Measurements from ENCODE around the gene MTCH1.

MTCH1 gene

GRCh38 chr6:37021356-37022129 is 35.5 kb upstream of the MTCH1 start:
- H3K36me3 Mint-ChIP-seq (ENCODE audit: low read depth) = peaks cover 2% of the 10 kb centered on the region
- H3K9me3 Mint-ChIP-seq = no peaks in the 10 kb centered on the region
- H3K27me3 Mint-ChIP-seq (ENCODE audit: low read depth) = no peaks in the 10 kb centered on the region
- H3K4me1 Mint-ChIP-seq (ENCODE audit: low read depth) = peaks cover 69% of the 10 kb centered on the region
- H3K4me3 Mint-ChIP-seq = no peak overlapping the region
- H3K27ac Mint-ChIP-seq = peak overlapping the region; percentile 86

DNA sequence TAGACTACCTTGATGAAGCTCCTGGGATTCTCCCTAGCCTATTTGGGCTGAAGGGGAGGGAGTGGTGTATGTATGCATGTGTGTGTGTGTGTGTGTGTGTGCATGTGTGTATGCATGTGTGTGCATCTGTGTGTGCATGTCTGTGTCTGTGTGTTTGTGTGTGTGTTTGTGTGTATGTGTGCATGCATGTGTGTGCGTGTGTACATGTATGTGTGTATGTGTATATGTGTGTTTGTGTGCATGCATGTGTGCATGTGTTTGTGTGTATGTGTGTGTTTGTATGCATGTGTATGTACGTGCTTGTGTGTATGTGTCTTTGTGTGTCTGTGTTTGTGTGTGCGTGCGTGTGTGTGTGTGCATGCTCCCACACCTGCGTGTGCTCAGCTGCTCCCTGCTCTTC is 34.8 kb upstream of the MTCH1 start:
- Mint-ChIP-seq H3K4me3 (no peak overlapping the region), H3K27me3 (ENCODE audit: low read depth) (no peaks in the 10 kb centered on the region), H3K36me3 (ENCODE audit: low read depth) (peaks cover 2% of the 10 kb centered on the region), H3K27ac (peak overlapping the region; percentile 16), H3K9me3 (no peaks in the 10 kb centered on the region), H3K4me1 (ENCODE audit: low read depth) (peaks cover 65% of the 10 kb centered on the region)

DNA sequence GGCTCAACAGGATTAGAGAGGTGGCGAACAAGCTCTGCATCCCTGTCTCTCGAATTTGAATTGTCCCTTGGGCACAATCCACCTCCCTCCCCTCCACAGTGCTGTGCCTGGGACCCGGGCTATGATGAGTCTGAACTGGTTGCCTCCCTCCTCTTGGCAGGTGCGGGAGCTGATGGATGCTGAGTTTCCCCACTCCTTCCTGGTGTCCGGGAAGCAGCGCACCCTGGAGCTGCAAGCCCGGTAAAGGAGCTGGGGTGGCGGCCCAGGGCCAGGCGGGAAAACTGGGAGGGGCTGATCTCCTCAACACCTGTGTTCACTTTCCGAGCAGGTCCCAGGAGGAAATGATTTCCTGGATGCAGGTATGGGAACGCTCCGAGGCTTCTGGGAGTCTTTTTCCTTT is 34.4 kb upstream of the MTCH1 start:
- Mint-ChIP-seq H3K9me3 (no peaks in the 10 kb centered on the region), H3K27ac (no peak overlapping the region), H3K36me3 (ENCODE audit: low read depth) (peaks cover 2% of the 10 kb centered on the region), H3K4me1 (ENCODE audit: low read depth) (peaks cover 61% of the 10 kb centered on the region), H3K27me3 (ENCODE audit: low read depth) (no peaks in the 10 kb centered on the region), H3K4me3 (no peak overlapping the region)

- no peaks in the 10 kb centered on the region for H3K9me3 Mint-ChIP-seq
- H3K27ac Mint-ChIP-seq = peak overlapping the region; percentile 78
- H3K27me3 Mint-ChIP-seq (ENCODE audit: low read depth) = no peaks in the 10 kb centered on the region
- H3K4me1 Mint-ChIP-seq (ENCODE audit: low read depth) = peaks cover 55% of the 10 kb centered on the region
- no peak overlapping the region for H3K4me3 Mint-ChIP-seq
- peaks cover 2% of the 10 kb centered on the region for H3K36me3 Mint-ChIP-seq (ENCODE audit: low read depth)
Measured at GRCh38 chr6:37019065-37019450, 33.1 kb upstream of the MTCH1 start.

DNA sequence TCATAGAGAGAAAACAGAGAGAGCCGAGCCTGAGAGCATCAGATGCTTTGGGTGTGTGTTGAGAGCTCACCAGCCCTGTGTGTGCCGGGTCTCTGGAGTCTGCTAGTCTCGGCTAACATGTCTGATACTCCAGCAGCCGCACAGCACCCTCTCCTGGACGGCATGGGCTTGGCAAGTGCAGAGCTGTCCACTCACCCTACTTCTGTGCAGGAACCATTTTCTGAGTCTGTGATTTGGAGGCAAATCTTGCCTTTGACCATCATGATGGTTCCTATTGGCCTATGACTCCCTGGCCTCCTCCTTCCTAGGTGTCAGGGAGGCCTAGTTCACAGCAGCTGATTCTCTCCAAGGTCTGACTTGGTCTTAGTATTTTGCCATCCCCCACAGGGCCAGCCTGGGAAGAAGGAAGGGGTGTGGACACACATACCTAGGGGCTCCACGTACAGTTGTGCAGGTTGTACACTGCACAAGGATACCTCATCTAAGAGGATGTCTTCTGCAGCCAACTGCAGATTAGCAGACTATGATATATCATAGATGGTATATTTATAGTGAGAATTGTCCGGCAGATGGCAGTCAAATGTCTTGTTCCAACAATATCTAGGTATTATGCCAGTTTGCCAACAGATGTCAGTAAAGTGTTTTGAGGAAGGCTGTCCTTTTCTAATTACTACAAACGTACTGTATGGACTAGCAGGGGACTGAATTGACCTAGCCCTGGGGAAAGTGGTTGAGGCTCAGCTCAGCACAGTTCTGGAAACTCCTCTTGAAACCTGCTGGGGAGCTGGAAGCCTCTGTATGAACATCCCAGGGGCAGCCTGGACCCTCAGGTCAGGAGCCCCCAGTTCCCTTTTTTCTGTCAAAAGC is 32.4 kb upstream of the MTCH1 start:
- peak overlapping the region; percentile 54 for H3K4me3 Mint-ChIP-seq
- peaks cover 49% of the 10 kb centered on the region for H3K4me1 Mint-ChIP-seq (ENCODE audit: low read depth)
- peak overlapping the region; percentile 78 for H3K27ac Mint-ChIP-seq
- no peaks in the 10 kb centered on the region for H3K27me3 Mint-ChIP-seq (ENCODE audit: low read depth)
- H3K9me3 Mint-ChIP-seq = no peaks in the 10 kb centered on the region
- H3K36me3 Mint-ChIP-seq (ENCODE audit: low read depth) = peaks cover 2% of the 10 kb centered on the region

DNA sequence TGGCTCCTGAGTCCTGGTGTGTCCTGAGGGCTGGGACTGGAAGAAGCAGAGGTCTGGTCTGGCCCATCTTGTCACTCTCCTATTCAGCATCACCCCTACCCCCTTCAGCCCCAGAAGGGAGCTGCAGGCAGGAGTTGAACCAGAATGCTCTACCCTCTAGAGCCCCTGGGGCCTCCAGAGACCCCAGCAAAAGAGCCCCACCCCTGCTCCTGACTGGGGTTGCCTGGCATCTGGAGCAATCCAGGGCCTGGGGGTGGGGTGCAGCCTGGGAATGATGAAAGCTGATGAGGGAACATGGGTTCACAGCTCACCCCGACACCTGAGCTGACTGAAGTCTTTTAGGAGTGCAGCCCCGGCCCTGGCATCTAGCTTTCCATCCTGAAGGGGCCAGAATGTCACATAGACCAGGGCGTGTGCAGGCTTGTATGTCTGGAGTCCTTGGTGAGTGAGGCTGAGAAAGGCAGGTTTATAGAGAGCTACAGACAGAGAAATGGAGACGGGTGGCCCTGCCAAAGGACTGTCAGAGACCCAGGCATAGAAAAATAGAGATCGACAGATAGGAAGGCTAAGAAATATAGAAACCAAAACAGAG is 31.7 kb upstream of the MTCH1 start:
- H3K4me3 Mint-ChIP-seq = peak overlapping the region; percentile 54
- peak overlapping the region; percentile 67 for H3K27ac Mint-ChIP-seq
- no peaks in the 10 kb centered on the region for H3K27me3 Mint-ChIP-seq (ENCODE audit: low read depth)
- H3K36me3 Mint-ChIP-seq (ENCODE audit: low read depth) = no peaks in the 10 kb centered on the region
- peaks cover 42% of the 10 kb centered on the region for H3K4me1 Mint-ChIP-seq (ENCODE audit: low read depth)
- H3K9me3 Mint-ChIP-seq = no peaks in the 10 kb centered on the region

- H3K9me3 Mint-ChIP-seq = no peaks in the 10 kb centered on the region
- H3K4me3 Mint-ChIP-seq = no peak overlapping the region
- no peaks in the 10 kb centered on the region for H3K27me3 Mint-ChIP-seq (ENCODE audit: low read depth)
- peaks cover 36% of the 10 kb centered on the region for H3K4me1 Mint-ChIP-seq (ENCODE audit: low read depth)
- H3K36me3 Mint-ChIP-seq (ENCODE audit: low read depth) = no peaks in the 10 kb centered on the region
- H3K27ac Mint-ChIP-seq = no peak overlapping the region
Measured at GRCh38 chr6:37016995-37017394, 31.0 kb upstream of the MTCH1 start.

DNA sequence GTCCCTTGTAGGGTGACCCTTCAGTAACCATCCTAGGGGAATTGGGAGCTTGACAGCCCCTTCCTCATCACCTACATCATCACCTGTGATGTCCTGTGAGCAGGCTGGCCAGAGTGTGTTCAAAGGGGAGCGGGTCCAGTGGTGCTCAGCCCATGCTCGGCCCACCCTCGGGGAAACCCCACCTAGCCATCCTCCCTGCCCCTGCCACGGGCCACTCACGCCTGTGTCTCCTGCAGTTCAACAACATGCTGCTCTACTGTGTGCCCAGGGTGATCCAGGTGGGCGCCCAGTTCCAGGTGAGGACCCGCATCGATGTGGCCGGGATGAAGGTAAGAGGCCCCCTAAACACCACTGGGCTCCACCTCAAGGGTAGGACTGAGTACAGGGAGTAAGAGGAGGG is 29.5 kb upstream of the MTCH1 start:
- Mint-ChIP-seq H3K4me1 (ENCODE audit: low read depth) (peaks cover 24% of the 10 kb centered on the region), H3K27ac (no peak overlapping the region)

GRCh38 chr6:37014667-37015066 is 28.7 kb upstream of the MTCH1 start:
- no peaks in the 10 kb centered on the region for H3K9me3 Mint-ChIP-seq
- peaks cover 20% of the 10 kb centered on the region for H3K4me1 Mint-ChIP-seq (ENCODE audit: low read depth)
- no peak overlapping the region for H3K27ac Mint-ChIP-seq
- H3K36me3 Mint-ChIP-seq (ENCODE audit: low read depth) = no peaks in the 10 kb centered on the region
- H3K27me3 Mint-ChIP-seq (ENCODE audit: low read depth) = no peaks in the 10 kb centered on the region
- H3K4me3 Mint-ChIP-seq = no peak overlapping the region

More for the DNA sequence above, 29.5 kb upstream of the MTCH1 start:
- H3K4me3 Mint-ChIP-seq = no peak overlapping the region
- H3K36me3 Mint-ChIP-seq (ENCODE audit: low read depth) = no peaks in the 10 kb centered on the region
- H3K9me3 Mint-ChIP-seq = no peaks in the 10 kb centered on the region
- H3K27me3 Mint-ChIP-seq (ENCODE audit: low read depth) = no peaks in the 10 kb centered on the region

DNA sequence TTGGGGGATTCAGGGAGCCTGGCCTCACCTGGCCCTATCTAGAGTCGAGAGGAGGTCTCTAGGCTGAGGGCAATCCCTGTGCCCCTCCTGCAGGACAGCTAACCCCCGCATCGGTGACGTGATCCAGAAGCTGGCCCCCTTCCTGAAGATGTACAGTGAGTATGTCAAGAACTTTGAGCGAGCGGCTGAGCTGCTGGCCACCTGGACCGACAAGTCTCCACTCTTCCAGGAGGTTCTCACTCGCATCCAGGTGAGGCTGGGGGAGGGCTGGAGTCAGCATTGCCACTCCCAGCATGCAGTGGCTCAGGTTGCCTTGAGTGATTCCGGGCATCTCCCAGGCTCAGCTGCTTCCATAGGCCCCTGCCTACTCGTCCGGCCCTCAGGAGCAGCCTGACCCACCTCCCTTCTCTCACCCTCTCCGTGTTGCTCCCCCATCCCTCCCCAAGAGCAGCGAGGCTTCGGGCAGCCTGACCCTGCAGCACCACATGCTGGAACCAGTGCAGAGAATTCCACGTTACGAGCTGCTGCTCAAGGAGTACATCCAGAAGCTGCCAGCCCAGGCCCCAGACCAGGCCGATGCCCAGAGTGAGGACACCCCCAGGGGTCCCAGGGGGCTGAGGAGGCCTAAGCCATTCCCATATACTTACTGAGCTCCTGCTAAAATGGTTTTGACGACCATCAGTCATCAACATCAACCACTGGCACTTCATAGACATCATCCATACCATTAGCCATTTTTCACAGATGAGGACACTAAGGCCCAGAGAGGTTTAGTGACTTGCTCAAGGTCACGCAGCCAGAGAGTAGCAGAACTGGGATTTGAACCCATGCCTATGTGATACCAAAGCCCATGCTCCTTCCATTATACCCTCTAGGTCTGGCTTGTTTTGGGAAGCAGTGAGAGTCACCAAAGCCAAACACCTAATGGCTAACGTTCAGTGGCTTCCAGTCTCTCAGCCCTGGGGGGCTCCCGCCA is 27.8 kb upstream of the MTCH1 start:
- H3K27me3 Mint-ChIP-seq (ENCODE audit: low read depth) = no peaks in the 10 kb centered on the region
- no peaks in the 10 kb centered on the region for H3K9me3 Mint-ChIP-seq
- no peaks in the 10 kb centered on the region for H3K36me3 Mint-ChIP-seq (ENCODE audit: low read depth)
- peaks cover 11% of the 10 kb centered on the region for H3K4me1 Mint-ChIP-seq (ENCODE audit: low read depth)
- H3K4me3 Mint-ChIP-seq = no peak overlapping the region
- H3K27ac Mint-ChIP-seq = peak overlapping the region; percentile 26

DNA sequence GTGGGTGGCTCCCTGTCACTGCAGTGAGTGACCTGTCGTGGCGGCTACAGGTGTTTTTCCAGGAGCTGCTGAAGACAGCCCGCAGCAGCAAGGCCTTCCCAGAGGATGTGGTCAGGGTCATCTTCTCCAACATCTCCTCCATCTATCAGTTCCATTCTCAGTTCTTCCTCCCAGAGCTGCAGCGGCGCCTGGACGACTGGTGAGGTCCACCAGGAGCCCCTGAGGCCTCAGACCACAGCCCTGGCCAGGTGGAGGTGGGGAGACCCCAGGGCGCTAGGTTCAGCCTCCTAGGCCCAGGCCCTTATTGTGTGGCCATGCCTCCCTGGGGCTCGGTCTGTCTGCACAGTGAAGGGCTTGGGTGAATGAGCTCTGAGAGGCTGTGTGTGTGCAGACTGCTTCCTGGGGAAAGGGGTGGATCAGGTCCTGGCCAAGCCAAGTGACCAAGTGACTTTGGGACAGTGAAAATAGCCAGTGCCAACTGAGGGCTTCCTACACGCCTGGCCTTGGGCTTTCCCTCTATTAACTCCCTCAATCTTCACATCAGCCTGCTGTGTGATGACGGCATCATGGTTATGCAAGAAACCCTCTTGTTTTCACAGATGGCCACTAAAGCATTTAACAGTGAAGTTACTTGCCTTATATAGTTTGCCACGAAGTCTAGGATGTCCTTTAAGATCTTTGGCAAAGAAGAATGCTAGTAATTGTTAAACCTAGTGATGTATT is 25.8 kb upstream of the MTCH1 start:
- H3K9me3 Mint-ChIP-seq = no peaks in the 10 kb centered on the region

DNA sequence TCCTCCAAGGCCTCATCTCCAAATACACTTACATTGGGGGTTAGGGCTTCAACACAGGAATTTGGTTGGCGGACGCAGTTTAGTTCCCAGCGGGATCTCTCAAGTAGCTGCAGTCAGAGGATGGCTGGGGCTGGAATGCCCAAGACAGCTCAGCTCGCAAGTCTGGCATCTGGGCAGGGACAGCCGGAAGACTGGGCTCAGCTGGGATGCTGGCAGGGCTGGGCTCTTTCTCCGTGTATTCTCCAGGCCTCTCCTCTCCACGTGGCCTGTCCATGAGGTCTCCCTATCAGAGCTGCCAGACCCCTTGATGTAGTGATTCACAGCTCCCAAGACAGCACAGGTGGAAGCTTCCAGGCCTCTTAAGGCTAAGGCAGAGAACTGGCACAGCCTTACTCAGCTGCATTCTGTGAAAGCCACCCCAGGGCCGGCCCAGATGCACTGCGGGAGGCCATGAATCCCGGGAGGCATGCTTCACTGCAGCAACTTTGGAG is 24.5 kb upstream of the MTCH1 start:
- peaks cover 12% of the 10 kb centered on the region for H3K4me1 Mint-ChIP-seq (ENCODE audit: low read depth)
- H3K9me3 Mint-ChIP-seq = no peaks in the 10 kb centered on the region
- no peaks in the 10 kb centered on the region for H3K27me3 Mint-ChIP-seq (ENCODE audit: low read depth)
- H3K4me3 Mint-ChIP-seq = no peak overlapping the region
- no peak overlapping the region for H3K27ac Mint-ChIP-seq
- H3K36me3 Mint-ChIP-seq (ENCODE audit: low read depth) = no peaks in the 10 kb centered on the region

More for the DNA sequence above, 25.8 kb upstream of the MTCH1 start:
- no peaks in the 10 kb centered on the region for H3K36me3 Mint-ChIP-seq (ENCODE audit: low read depth)
- H3K27me3 Mint-ChIP-seq (ENCODE audit: low read depth) = no peaks in the 10 kb centered on the region
- H3K4me1 Mint-ChIP-seq (ENCODE audit: low read depth) = peaks cover 4% of the 10 kb centered on the region
- no peak overlapping the region for H3K4me3 Mint-ChIP-seq
- H3K27ac Mint-ChIP-seq = no peak overlapping the region
